Cerebellar cortex (tissue), 1 donor: ENCODE results near the gene ADAMTS4.
A peak's percentile ranks its signal among the peaks of the same experiment; 100 is the strongest.

ENCODE experiments used
- DNase-seq: peaks from one replicate; pipeline ENCODE4 v3.0.0-alpha.2; 2015; ENCODE audit warnings: low spot score

ADAMTS4 gene

DNA sequence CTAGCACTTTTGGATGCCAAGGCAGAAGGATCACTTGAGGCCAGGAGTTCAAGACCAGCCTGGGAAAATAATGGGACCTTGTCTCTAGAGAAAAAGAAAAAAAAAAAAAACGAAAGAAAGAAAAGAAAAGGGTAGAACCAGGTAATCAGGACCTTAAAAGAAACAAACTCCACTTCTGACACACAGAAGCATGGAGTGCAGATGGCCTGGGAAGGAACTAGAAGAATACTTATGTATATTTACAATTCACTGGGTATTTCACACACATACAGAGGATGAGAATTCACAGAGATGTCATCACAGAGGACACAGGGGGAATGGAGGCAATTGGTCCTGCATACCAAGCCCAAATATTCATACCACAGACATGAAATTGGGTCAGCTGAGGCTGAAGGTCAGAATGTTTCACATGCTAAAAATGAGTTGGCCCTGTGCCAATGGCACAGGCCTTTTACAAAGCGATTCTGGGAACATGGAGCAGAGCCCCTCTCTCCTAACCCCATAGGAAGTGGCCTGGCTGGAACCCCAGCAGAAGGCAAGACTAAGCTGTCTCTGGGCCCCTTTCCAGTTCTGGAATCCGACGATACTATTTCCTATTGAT is 26.0 kb downstream of the ADAMTS4 start:
- DNase-seq: no peak

DNA sequence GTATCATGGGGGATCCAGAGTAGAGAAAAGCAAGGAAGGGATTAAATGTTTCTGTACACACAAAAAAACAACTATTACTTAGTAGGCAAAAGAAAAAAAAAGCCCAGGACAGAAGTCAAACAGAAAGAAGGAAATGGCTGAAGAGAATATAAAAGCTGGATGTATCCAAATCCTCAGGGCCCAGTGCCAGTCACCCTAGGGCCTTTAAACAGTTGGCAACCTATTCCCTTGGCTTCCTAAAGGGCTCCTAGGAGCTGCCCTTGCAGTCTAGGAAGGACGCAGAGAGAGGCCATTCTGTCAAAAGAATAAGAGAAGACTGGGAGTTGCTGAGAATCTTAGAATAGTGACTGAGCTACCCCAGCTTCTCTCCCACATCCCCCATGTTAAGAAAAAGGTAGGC is 26.5 kb downstream of the ADAMTS4 start:
- no peak for DNase-seq

DNA sequence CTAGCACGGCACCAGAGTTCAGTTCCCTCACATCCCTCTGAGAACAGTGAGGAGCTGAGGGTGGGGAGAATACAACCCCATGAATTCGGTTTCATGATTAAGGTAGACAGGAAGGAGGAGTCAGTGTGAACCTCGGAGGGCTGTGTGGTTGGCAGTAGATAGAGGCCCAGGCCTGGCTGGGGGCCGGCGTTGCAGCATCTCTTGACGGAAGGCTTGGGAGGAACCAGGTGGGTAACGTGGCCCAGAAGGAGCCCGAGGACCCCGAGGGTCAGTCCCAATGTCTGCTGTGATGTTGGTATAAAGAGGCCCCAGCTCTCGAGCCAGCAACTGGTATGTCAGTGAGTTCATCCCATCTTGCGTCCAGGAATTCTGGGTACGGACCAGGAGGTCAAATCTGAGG is 27.2 kb downstream of the ADAMTS4 start:
- DNase-seq: no peak

DNA sequence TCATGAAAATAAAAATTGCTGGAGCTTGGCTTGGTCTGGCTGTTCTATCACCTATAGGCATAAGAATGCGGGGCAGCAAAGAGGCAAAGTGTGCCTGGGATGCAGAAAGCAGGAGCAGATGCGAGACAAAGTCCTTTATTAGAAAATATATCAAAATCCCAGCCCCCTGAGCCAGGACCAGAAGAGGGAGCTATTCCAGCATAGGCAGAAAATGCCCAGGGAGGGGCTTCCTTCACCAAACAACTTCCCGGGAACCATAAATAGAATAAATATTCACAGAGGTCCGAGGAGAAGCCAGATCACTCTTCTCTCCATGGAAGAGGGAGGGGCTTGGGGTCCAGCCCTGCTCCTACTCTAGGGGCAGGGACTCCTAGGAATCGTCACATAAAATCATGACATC is 27.7 kb downstream of the ADAMTS4 start:
- DNase-seq: no peak

DNA sequence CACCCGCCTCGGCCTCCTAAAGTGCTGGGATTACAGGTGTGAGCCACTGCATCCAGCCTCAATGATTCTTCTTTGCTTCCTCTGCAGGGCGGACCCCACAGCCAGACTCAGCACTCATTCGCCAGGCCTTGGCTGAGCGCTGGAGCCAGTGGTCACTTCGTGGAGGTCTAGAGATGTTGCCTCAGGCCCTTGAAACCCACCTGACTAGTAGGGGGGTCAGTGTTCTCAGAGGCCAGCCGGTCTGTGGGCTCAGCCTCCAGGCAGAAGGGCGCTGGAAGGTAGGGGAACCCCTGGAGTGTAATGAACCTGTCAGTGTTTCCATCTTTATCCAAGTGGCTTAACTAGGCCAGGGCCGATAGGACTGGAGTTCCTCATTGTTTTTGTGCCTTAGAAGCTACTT is 29.9 kb downstream of the ADAMTS4 start:
- no peak for DNase-seq

DNA sequence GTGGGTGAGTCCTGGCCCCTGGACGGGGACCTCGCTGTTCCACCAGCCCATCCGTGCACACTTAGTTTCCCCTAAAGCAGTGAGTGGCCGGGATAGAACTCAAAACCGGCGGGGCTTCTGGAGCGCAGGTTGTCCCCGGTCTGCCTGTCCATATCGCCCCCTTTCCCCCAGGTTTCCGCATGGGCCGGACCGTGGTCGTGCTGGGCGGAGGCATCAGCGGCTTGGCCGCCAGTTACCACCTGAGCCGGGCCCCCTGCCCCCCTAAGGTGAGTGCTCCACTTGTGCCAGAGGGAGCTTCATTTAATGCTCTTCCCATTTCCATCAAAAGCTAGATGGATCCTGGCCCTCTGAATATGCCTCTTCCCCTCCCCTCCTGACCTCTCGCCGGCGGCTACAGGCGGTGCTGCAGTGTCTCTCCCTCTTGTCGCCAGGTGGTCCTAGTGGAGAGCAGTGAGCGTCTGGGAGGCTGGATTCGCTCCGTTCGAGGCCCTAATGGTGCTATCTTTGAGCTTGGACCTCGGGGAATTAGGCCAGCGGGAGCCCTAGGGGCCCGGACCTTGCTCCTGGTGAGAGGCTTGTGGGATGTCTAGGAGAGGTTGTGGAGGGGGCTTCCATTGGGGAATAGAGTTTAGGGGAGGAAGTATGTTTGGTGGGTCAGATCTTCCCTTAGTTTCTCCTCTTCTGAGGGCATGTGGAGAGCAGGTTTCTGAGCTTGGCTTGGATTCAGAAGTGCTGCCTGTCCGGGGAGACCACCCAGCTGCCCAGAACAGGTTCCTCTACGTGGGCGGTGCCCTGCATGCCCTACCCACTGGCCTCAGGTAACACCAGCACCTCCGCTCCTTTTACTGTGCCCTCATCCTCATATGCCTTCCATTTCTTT is 31.9 kb downstream of the ADAMTS4 start:
- DNase-seq: no peak

DNA sequence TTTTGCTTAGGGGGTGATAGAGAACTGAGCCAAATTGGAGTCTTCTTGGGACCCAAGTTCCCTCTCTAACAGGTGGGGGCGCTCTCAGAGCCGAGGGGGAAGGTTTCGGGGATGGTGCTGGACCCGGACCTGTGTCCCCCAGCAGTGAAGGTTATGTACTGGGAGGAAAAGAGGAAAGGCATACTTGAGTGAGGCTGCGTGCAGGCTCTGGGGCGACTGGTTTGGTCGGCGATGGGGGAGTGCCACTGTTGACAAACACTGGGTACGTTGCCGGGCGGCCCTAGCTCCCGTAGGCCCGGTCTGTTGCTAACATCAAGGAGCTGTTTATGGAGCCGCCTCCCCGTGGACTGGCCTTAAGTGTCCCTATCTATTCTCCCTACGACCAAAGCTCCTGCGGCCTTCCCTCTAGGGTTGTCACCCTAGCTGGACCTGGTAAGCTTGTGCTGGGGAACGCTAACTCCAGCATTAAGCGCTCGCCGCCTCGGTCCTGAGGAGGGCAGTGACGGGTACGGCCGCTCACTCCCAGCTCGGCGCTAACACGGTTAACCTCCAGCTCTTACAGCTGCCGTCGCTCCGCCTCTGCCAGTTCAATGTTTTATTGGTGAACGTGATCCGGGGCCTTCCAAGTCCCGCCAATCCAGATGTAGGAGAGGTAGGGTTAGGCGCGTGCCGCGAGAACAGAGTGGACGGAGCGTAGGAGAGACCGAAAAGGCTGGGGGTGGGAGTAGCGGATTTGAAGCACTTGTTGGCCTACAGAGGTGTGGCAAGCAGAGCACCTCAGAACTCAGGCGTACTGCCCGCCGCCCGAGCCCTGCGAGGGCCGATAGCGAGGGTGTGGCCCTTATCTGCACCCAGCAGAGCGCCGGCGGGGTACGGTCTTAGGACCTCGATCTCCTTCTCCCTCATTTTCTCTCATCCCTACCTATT is 32.8 kb downstream of the ADAMTS4 start, which contains the start of gene PPOX:
Gene PPOX (plus strand): TSS at position 685 of the 927 bp plus-strand sequence. CDS start 422 bp downstream, outside the sequence.
- peak; percentile 99 for DNase-seq

DNA sequence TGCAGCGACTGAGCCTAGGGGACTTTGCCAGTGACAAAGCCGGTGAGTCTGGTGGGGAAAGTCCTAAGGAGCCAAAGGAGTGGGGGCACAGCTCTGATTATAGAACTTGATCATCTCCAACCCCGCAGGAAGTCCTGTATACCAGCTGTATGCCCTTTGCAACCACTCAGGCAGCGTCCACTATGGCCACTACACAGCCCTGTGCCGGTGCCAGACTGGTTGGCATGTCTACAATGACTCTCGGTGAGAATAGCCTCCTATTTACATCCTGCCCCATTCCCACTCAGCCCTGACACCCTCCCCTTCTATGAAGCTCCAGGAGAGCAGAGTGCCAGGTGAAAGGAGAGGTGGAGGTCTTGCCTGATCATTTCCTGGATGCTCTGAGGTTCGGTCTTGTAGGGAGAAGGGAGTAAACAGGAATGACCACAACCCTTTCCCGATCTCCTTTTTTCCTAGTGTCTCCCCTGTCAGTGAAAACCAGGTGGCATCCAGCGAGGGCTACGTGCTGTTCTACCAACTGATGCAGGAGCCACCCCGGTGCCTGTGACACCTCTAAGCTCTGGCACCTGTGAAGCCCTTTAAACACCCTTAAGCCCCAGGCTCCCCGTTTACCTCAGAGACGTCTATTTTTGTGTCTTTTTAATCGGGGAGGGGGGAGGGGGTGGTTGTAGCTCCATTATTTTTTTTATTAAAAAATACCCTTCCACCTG is 33.8 kb downstream of the ADAMTS4 start:
- no peak for DNase-seq

DNA sequence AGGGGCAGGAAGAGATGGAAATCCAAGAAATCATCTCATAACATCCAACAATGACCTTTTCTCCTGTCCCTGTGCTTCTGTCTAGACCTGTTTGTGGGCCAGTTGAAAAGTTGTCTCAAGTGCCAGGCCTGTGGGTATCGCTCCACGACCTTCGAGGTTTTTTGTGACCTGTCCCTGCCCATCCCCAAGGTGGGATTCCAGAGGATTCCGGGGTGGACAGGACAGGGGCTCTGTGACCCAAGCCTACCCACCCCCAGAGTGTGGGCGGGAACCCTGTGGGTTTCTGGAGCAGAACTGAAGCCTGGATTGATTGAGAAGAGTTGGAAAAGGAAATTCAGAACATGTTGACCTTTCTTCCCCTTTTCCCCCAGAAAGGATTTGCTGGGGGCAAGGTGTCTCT is 35.1 kb downstream of the ADAMTS4 start:
- DNase-seq: no peak

DNA sequence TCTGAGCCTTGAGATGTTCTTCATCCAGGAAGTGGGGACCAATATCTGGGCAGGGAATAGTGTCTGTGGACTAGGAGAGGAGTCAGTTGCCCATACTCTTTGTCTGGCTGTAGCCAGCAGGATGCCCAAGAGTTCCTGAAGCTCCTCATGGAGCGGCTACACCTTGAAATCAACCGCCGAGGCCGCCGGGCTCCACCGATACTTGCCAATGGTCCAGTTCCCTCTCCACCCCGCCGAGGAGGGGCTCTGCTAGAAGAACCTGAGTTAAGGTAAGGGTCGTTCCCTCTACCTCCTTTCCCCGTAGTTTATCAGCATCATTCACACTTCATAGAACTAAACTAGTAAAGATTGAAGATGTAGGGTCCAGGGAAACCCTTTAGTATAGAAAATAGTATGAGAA is 36.0 kb downstream of the ADAMTS4 start:
- DNase-seq: no peak

DNA sequence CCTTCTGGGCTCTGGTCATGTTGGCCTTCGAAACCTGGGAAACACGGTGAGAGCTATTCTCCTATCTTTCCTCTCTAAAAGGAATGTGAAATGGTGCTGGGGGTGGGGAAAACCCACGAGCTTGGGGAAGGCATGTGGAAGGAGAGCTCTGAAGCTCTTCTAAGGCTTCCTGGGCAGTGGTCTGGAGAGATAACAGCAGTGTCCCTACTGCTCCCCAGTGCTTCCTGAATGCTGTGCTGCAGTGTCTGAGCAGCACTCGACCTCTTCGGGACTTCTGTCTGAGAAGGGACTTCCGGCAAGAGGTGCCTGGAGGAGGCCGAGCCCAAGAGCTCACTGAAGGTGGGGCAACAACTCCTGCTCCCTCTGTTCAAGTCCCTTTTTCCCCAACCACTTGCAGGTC is 36.8 kb downstream of the ADAMTS4 start:
- DNase-seq: no peak

DNA sequence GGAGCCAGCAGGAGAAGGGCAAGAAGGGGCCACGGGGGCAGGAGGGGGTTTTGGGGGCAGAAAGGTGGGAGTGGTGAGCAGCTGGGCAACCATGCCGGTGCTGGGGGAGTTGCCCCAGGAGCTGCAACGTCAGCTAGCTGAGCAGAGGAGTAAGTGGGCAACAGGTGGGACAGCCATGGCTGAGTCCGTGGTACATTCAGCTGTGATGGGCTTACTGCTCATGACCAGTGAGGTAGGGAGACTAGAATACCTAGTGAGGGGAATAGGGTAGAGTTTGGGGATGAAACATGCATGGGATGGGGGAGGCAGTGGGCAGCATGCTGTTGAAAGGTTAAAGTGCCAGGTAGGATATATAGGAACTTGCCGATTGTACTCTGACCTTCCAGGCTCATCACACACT is 37.2 kb downstream of the ADAMTS4 start:
- no peak for DNase-seq

DNA sequence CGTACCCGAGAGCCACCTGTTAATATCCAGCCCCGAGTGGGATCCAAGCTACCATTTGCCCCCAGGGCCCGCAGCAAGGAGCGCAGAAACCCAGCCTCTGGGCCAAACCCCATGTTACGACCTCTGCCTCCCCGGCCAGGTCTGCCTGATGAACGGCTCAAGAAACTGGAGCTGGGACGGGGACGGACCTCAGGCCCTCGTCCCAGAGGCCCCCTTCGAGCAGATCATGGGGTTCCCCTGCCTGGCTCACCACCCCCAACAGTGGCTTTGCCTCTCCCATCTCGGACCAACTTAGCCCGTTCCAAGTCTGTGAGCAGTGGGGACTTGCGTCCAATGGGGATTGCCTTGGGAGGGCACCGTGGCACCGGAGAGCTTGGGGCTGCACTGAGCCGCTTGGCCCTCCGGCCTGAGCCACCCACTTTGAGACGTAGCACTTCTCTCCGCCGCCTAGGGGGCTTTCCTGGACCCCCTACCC is 38.1 kb downstream of the ADAMTS4 start:
- no peak for DNase-seq

DNA sequence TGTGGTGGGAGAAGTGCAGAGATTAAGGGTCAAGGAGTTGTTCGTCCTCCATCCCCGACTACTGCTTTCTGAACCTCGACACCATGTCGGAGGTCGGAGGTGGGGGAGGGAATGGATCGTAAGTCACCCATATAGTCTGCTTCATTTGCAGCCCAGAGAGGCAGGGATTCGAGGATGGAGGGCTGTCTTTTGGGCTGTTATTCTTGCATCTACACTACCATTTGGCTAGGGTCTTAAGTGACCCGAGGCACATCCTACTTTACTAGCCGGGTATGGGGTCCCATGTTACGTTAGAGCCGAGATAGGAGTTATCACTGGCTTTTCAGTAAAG is 39.0 kb downstream of the ADAMTS4 start:
- no peak for DNase-seq

DNA sequence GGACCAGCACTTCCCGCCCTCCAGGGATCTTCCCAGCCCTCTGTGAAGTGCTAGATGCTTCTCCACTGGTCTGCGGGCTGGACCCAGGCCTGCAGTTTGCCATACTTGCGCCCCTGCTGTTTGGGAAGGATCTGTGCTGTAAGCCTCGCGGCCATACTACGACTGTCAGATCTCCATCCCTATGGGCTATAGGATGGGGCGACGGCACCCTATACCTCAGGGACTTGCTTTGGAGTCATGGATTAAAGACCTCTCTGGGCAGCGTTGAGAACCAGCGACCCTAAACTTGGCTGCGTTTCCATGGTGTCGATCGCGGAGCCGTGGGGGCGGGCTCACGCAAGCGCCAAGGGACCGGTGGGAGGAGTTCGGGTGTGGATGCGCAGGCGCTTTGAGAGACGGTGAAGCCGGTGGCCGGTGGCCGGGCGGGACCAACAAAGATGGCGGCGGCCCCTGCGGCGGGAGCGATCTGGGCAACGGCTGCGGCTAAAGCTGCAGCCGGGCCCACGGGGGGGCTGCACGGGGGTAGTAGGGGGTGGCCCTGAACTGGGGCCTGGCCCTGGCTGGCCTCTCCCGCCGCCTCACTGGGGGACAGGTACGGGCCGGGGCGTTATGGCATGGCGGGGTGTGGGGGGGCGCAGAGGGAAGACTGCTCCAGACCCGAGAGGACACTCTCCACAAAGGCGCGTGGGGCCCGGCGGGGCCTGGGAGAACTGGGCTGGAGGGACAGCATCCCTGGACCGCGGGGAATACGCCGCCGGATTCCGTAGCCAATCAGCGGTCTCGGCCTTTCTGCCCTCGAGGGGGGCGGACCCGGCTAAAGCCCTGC is 39.6 kb downstream of the ADAMTS4 start, which contains the start of gene USP21:
Gene USP21 (plus strand): TSS at position 414 of the 826 bp plus-strand sequence. CDS start 1,141 bp downstream, outside the sequence.
- DNase-seq: peak; percentile 93

DNA sequence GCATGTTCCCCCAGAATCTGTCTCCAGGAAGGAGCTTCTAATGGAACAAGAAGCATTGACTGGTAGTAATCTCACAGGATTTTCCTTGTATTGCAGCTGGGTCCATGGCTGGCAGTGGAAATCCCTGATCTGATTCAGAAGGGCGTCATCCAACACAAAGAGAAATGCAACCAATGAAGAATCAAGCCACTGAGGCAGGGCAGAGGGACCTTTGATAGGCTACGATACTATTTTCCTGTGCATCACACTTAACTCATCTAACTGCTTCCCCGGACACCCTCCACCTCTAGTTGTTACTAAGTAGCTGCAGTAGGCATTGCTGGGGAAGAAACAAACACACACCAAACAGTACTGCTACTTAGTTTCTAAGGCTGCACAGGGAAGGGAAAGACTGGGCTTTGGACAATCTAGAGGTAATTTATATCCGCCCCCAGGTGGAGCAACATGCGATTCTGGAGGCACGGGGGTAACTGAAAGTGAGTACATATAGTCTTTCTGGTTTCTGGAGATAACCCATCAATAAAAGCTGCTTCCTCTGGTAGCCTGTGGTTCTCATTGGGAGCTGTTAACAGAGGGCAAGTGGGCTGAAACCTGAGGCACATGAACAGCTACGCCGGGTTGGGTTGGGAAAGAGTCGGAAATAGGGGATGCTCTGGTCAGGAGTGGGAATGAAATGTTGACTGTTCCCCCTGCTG is 40.4 kb downstream of the ADAMTS4 start:
- DNase-seq: no peak

DNA sequence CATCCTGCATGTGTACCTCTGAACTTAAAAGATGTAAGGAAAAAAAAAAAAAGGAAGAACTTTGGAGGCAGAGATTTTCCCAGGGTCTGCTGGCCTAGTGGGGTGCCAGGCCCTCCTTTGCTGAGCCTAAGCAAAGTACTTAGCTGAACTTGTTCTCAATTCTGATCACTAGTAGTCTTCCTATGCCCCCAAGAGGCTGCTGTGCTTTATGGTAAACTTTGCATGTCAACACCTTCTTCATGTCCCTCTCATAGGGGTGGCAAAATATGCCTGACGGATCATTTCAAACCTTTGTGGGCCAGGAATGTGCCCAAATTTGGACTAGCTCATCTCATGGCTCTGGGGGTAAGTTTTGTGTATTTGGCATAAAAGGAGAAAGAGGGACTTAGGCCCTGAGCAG is 41.0 kb downstream of the ADAMTS4 start:
- DNase-seq: no peak

DNA sequence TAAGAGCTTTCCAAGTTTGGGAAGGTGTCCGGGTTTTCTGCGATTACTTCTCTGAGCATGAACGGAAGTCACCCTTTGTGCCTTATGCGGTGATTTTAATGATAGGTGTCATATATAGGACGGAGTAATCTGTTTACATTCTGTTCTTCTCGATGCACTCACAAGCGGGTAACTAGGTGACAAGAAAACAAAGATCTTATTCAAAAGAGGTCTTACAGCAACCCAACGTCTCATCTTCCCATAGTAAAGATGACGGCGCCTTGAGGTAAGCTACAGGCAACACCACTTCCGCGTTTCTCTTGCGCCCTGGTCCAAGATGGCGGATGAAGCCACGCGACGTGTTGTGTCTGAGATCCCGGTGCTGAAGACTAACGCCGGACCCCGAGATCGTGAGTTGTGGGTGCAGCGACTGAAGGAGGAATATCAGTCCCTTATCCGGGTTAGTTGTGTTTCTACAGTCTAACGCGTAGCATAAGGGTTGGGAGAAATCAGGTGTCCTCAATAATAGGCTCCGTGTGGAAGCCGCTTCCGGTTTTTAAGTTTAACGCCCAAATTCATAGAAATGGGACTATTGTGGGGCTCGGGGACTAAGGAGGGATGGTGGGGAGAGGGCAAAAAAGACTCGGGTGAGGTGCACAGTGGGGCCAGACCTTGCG is 45.0 kb downstream of the ADAMTS4 start, which contains the start of gene UFC1:
Gene UFC1 (plus strand): TSS at position 297 of the 656 bp plus-strand sequence. CDS start 20 bp downstream, at position 317.
- DNase-seq: peak; percentile 93

DNA sequence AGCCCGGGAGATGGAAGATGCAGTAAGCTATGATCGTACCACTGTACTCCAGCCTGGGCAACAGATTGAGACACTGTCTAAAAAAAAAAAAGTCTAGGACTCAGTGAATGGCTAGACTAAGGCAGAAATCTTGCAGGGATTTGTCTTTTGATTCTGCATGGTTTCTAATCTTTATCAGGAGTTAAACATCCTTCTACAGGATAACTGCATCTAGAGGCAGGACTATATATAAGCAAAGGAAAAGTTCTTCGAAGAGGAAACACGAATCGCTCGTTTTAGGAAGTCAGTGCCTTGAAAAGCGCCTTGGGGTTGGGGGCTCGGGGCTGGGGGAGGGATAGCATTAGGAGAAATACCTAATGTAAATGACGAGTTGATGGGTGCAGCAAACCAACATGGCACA is 45.7 kb downstream of the ADAMTS4 start:
- DNase-seq: no peak
